HG02870 (cell line): ENCODE measurements around the gene CDKN1C.
A peak's percentile ranks its signal among the peaks of the same experiment; 100 is the strongest.

Experiments used
- ATAC-seq: cut with Tn5 transposase; IDR thresholded peaks from one replicate; pipeline ENCODE4 v1.9.1; 2021; ENCODE audit warnings: mild to moderate bottlenecking, moderate library complexity; ENCODE audit not compliant: unreplicated experiment

The CDKN1C gene

GRCh38 chr11:2885678-2886081, at the start of gene CDKN1C:
Gene CDKN1C, minus strand, starts transcription at chr11:2885775. Its CDS starts 319 bp downstream, at chr11:2885456.
- peak; percentile 80 for ATAC-seq

- ATAC-seq, result no peak
Observed at GRCh38 chr11:2934611-2935239, 49.1 kb upstream of the CDKN1C start.

GRCh38 chr11:2934021-2934550, 48.5 kb upstream of the CDKN1C start:
- no peak for ATAC-seq

- ATAC-seq, result no peak
Observed at GRCh38 chr11:2933375-2934020, 47.9 kb upstream of the CDKN1C start.

GRCh38 chr11:2932850-2933251, 47.3 kb upstream of the CDKN1C start:
- no peak for ATAC-seq

- no peak for ATAC-seq
Observed at GRCh38 chr11:2931771-2932738, 46.5 kb upstream of the CDKN1C start.

- ATAC-seq, result no peak
Observed at GRCh38 chr11:2931420-2931746, 45.8 kb upstream of the CDKN1C start.

GRCh38 chr11:2930704-2931419, 45.3 kb upstream of the CDKN1C start:
- ATAC-seq, result no peak

- ATAC-seq, result no peak
Observed at GRCh38 chr11:2929950-2930703, 44.6 kb upstream of the CDKN1C start.

GRCh38 chr11:2929531-2929949, 44.0 kb upstream of the CDKN1C start:
- ATAC-seq, result no peak

GRCh38 chr11:2928605-2929530, 43.3 kb upstream of the CDKN1C start, which contains the start of gene PHLDA2:
Gene PHLDA2, minus strand, starts transcription at chr11:2929420. Its CDS starts 56 bp downstream, at chr11:2929364.
- ATAC-seq, result no peak

- no peak for ATAC-seq
Observed at GRCh38 chr11:2927851-2928604, 42.5 kb upstream of the CDKN1C start.

- no peak for ATAC-seq
Observed at GRCh38 chr11:2927121-2927800, 41.7 kb upstream of the CDKN1C start.

- ATAC-seq, result no peak
Observed at GRCh38 chr11:2926611-2927051, 41.1 kb upstream of the CDKN1C start.

GRCh38 chr11:2924821-2925675, 39.5 kb upstream of the CDKN1C start:
- ATAC-seq, result no peak

- ATAC-seq, result no peak
Observed at GRCh38 chr11:2924381-2924780, 38.8 kb upstream of the CDKN1C start.
